Measurements from ENCODE around the gene TPCN2.

DNA sequence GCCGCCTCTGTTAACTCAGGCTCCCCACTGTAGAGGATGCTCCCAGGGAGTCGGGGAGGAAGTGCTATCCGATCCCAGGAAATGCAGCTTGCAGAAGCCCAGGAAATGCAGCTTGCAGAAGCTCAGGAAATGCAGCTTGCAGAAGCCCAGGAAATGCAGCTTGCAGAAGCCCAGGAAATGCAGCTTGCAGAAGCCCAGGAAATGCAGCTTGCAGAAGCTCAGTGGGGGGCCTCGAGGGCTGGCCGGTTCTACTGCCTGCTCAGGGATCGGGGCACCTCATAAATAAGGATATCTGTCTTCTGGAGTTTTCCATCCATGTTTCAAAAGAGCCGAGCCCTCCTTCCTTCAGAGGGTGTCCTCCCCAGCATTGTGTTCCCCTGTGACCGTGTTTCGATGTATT lies 81.9 kb downstream of the TPCN2 start:
- no peak for TF ChIP-seq POLR2AphosphoS5 (IDR thresholded peaks at IDR 0.05)
- TF ChIP-seq, protein P1, sequence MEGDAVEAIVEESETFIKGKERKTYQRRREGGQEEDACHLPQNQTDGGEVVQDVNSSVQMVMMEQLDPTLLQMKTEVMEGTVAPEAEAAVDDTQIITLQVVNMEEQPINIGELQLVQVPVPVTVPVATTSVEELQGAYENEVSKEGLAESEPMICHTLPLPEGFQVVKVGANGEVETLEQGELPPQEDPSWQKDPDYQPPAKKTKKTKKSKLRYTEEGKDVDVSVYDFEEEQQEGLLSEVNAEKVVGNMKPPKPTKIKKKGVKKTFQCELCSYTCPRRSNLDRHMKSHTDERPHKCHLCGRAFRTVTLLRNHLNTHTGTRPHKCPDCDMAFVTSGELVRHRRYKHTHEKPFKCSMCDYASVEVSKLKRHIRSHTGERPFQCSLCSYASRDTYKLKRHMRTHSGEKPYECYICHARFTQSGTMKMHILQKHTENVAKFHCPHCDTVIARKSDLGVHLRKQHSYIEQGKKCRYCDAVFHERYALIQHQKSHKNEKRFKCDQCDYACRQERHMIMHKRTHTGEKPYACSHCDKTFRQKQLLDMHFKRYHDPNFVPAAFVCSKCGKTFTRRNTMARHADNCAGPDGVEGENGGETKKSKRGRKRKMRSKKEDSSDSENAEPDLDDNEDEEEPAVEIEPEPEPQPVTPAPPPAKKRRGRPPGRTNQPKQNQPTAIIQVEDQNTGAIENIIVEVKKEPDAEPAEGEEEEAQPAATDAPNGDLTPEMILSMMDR (IDR thresholded peaks at IDR 0.05), result no peak
